B cell (primary cell): ENCODE results near the gene CENPB. TPM values are rescaled to one million over a fixed set of nuclear protein-coding genes. Genes with fewer than 3 reads are reported as not detected.

ENCODE experiments used
- ATAC-seq: fragments of 200-7000 bp; cut with Tn5 transposase; one replicate; pipeline ENCODE4 v1.10.0; 2021; ENCODE audit warnings: low read depth, mild to moderate bottlenecking, moderate number of reproducible peaks, moderate library complexity
- CTCF ChIA-PET: fragments of 350-600 bp; sonication (Branson Sonifier 250); formaldehyde crosslinking; loops from one replicate; lab custom pipeline; 2021; ENCODE audit warnings: antibody characterized with exemption, inconsistent platforms; lab: Charles Lee
- POLR2A ChIA-PET: fragments of 350-600 bp; sonication (Branson Sonifier 250); formaldehyde crosslinking; loops from one replicate; lab custom pipeline; 2021; ENCODE audit warnings: antibody characterized with exemption; lab: Charles Lee
- DNase-seq: peaks from one replicate; pipeline ENCODE4 v3.0.0; 2013
- H2AFZ ChIP-seq: 2 replicates; pipeline ENCODE4 v1.6.1; 2012; ENCODE audit warnings: mild to moderate bottlenecking, low read depth, low read length; ENCODE audit not compliant: insufficient read depth, poor library complexity, severe bottlenecking
- H3K27ac ChIP-seq, 2 donors: 1 replicate in 1 of 2; 2 replicates in 1 of 2; pipeline ENCODE4 v1.5.1; 2012 to 2013; ENCODE audit warnings: low read length in 2 of 2, mild to moderate bottlenecking in 2 of 2, moderate library complexity in 1 of 2
- H3K27me3 ChIP-seq, 4 experiments: fragments of 200-600 bp in 1 of 4; sonication (generic) in 1 of 4; replicated peaks in 1 of 4; 1 replicate in 2 of 4; 2 replicates in 2 of 4; pipeline versions ENCODE4 v1.6.1 to v1.7.0; 2013 to 2016; ENCODE audit warnings: low read length in 3 of 4, mild to moderate bottlenecking in 2 of 4, mixed read lengths in 1 of 4, moderate library complexity in 1 of 4; ENCODE audit not compliant: insufficient read depth in 4 of 4, control insufficient read depth in 3 of 4; ENCODE audit errors: control extremely low read depth in 1 of 4
- H3K36me3 ChIP-seq, 2 experiments: replicated peaks in 1 of 2; 1 replicate in 1 of 2; 2 replicates in 1 of 2; pipeline versions ENCODE4 v1.6.1 to v1.7.1; 2013; ENCODE audit warnings: low read length in 1 of 2; ENCODE audit not compliant: insufficient read depth in 2 of 2, control insufficient read depth in 1 of 2; ENCODE audit errors: control extremely low read depth in 1 of 2, extremely low read depth in 1 of 2
- H3K4me1 ChIP-seq, 2 donors: fragments of 200-600 bp in 1 of 2; sonication (generic) in 1 of 2; 1 replicate in 1 of 2; 2 replicates in 1 of 2; pipeline versions ENCODE4 v1.5.1 to v1.6.1; 2013 to 2017; ENCODE audit warnings: low read length in 2 of 2; ENCODE audit not compliant: control insufficient read depth in 2 of 2, insufficient read depth in 2 of 2
- H3K4me2 ChIP-seq: replicated peaks from 2 replicates; pipeline ENCODE3; 2012; ENCODE audit warnings: mild to moderate bottlenecking, low read depth, low read length; ENCODE audit not compliant: poor library complexity, severe bottlenecking
- H3K4me3 ChIP-seq, 5 experiments: fragments of 200-600 bp in 1 of 5; sonication (generic) in 1 of 5; 1 replicate in 3 of 5; 2 replicates in 2 of 5; pipeline versions ENCODE4 v1.5.1 to v1.7.0; 2011 to 2016; ENCODE audit warnings: low read length in 4 of 5, mild to moderate bottlenecking in 4 of 5, low read depth in 2 of 5, control low read depth in 1 of 5, moderate library complexity in 1 of 5; ENCODE audit not compliant: insufficient read depth in 1 of 5; ENCODE audit errors: control extremely low read depth in 1 of 5, extremely low read depth in 1 of 5
- H3K79me2 ChIP-seq: fragments of 200-600 bp; sonication (generic); one replicate; pipeline ENCODE4 v1.6.0; 2016; ENCODE audit warnings: low read length; ENCODE audit not compliant: control insufficient read depth, insufficient read depth
- H3K9ac ChIP-seq: fragments of 200-600 bp; sonication (generic); 2 replicates; pipeline ENCODE4 v1.6.1; 2017; ENCODE audit warnings: mild to moderate bottlenecking, low read length, moderate library complexity
- H3K9me3 ChIP-seq, 3 donors: one replicate each; pipeline versions ENCODE4 v1.6.1 to v1.7.1; 2013; ENCODE audit warnings: low read length in 2 of 3; ENCODE audit not compliant: control insufficient read depth in 2 of 3, insufficient read depth in 1 of 3; ENCODE audit errors: control extremely low read depth in 1 of 3
- H4K20me1 ChIP-seq: 2 replicates; pipeline ENCODE4 v1.6.0; 2012; ENCODE audit warnings: mild to moderate bottlenecking, low read length; ENCODE audit not compliant: insufficient read depth, control insufficient read depth, poor library complexity, severe bottlenecking
- H3K27ac Mint-ChIP-seq: one replicate; pipeline ENCODE4 v1.8.0; 2021; ENCODE audit warnings: mixed read lengths
- H3K27me3 Mint-ChIP-seq: one replicate; pipeline ENCODE4 v1.8.0; 2021; ENCODE audit warnings: mixed read lengths
- H3K4me1 Mint-ChIP-seq: one replicate; pipeline ENCODE4 v1.8.0; 2021; ENCODE audit warnings: mixed read lengths
- H3K4me3 Mint-ChIP-seq: one replicate; pipeline ENCODE4 v1.8.0; 2021; ENCODE audit warnings: mixed read lengths
- H3K9me3 Mint-ChIP-seq: one replicate; pipeline ENCODE4 v1.8.0; 2022; ENCODE audit warnings: mixed read lengths; ENCODE audit not compliant: insufficient read depth
- EZH2 ChIP-seq: IDR thresholded peaks from 2 replicates; pipeline ENCODE4 v1.6.1; 2012; ENCODE audit warnings: borderline replicate concordance, low read depth, mild to moderate bottlenecking, moderate library complexity, low read length; ENCODE audit not compliant: insufficient read depth, poor library complexity, severe bottlenecking
- WGBS: methylation state at CpG from one replicate; pipeline ENCODE4 v1.1.5; 2013; ENCODE audit warnings: missing lambda C conversion rate; ENCODE audit not compliant: insufficient coverage; 5-methylcytosine and 5-hydroxymethylcytosine counted together
- intact Hi-C: fragments of 100-400 bp; cut with micrococcal nuclease; formaldehyde crosslinking; loops from one replicate; pipeline ENCODE4 v1.10.0; 2022
- polyA plus RNA-seq: library from polyadenylated mRNA; depleted of rRNA; stranded (reverse); fragments of >200 nt; gene quantifications from 2 replicates; pipeline ENCODE4 v1.2.3, GENCODE V29; 2012
- total RNA-seq, 2 donors: library from RNA; stranded (reverse); fragments of 120-200 nt in 1 of 2; gene quantifications; 1 replicate in 1 of 2; 2 replicates in 1 of 2; pipeline versions ENCODE4 v1.2.3 to v1.2.4, GENCODE V29; 2013 to 2022
- TF ChIP-seq, protein P1 (sequence below): fragments of 200-600 bp; IDR thresholded peaks from one replicate; pipeline ENCODE4 v1.8.0; 2022; ENCODE audit warnings: antibody characterized with exemption, mild to moderate bottlenecking

Gene CENPB
- total and polyA plus RNA-seq, 2 donors (not counting 1 experiment from before 2014, with no cell fraction given) = 13.3 to 46.4 TPM

GRCh38 chr20:3757268-3757667, 29.3 kb downstream of the CENPB start:
- H4K20me1 ChIP-seq = no peaks in the 10 kb centered on the region
- peaks cover 14% of the 10 kb centered on the region for H3K4me1 Mint-ChIP-seq
- H3K4me2 ChIP-seq = no peak overlapping the region
- no peak for TF ChIP-seq EZH2
- TF ChIP-seq, protein P1, sequence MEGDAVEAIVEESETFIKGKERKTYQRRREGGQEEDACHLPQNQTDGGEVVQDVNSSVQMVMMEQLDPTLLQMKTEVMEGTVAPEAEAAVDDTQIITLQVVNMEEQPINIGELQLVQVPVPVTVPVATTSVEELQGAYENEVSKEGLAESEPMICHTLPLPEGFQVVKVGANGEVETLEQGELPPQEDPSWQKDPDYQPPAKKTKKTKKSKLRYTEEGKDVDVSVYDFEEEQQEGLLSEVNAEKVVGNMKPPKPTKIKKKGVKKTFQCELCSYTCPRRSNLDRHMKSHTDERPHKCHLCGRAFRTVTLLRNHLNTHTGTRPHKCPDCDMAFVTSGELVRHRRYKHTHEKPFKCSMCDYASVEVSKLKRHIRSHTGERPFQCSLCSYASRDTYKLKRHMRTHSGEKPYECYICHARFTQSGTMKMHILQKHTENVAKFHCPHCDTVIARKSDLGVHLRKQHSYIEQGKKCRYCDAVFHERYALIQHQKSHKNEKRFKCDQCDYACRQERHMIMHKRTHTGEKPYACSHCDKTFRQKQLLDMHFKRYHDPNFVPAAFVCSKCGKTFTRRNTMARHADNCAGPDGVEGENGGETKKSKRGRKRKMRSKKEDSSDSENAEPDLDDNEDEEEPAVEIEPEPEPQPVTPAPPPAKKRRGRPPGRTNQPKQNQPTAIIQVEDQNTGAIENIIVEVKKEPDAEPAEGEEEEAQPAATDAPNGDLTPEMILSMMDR = no peak
- no peaks in the 10 kb centered on the region for H3K27me3 Mint-ChIP-seq
- DNase-seq (no peak), ATAC-seq (no peak)
- peaks cover 0 to 4% (median 0%) of the 10 kb centered on the region in 3 donors for H3K9me3 ChIP-seq
- POLR2A ChIA-PET = no interaction called here
- no peak overlapping the region for H3K4me3 ChIP-seq
- H3K27me3 ChIP-seq = no peaks in the 10 kb centered on the region
- CTCF ChIA-PET = interaction anchor here (0.9 to 2.8 kb wide), 5 partner anchors 9 to 98 kb away, joined by 3 to 10 read pairs (median 5); partner anchors contain the start of gene ADISSP
- H3K9ac ChIP-seq = no peak overlapping the region
- H3K9me3 Mint-ChIP-seq = no peaks in the 10 kb centered on the region
- intact Hi-C loops = no loop called here
- no peak overlapping the region for H2AFZ ChIP-seq
- peaks cover 13% of the 10 kb centered on the region for H3K79me2 ChIP-seq
- peaks cover 10 to 12% of the 10 kb centered on the region in 2 donors for H3K4me1 ChIP-seq
- no peak overlapping the region for H3K27ac Mint-ChIP-seq
- no peak overlapping the region for H3K4me3 Mint-ChIP-seq
- peaks cover 0 to 8% of the 10 kb centered on the region in 2 experiments for H3K36me3 ChIP-seq
- WGBS = no CpG with 5 or more reads among the region's 2 CpGs
- H3K27ac ChIP-seq = no peak overlapping the region

GRCh38 chr20:3755814-3756480, 30.6 kb downstream of the CENPB start:
- DNase-seq (no peak), ATAC-seq (no peak)
- Histone ChIP-seq H3K27me3 (no peaks in the 10 kb centered on the region), H3K36me3 (peaks cover 0 to 5% of the 10 kb centered on the region in 2 experiments), H4K20me1 (no peaks in the 10 kb centered on the region), H3K27ac (no peak overlapping the region), H3K4me1 (peaks cover 5 to 11% of the 10 kb centered on the region in 2 donors), H3K4me3 (no peak overlapping the region), H3K79me2 (peaks cover 13% of the 10 kb centered on the region), H3K9ac (no peak overlapping the region), H2AFZ (no peak overlapping the region), H3K9me3 (no peaks in the 10 kb centered on the region), H3K4me2 (no peak overlapping the region)
- ChIA-PET POLR2A (no interaction called here), CTCF (interaction anchor here (0.6 to 3.9 kb wide), 4 partner anchors 11 to 280 kb away, joined by 3 to 47 read pairs (median 6); partner anchors contain the start of genes ADISSP and SPEF1)
- no peaks in the 10 kb centered on the region for H3K9me3 Mint-ChIP-seq
- TF ChIP-seq, protein P1 = no peak
- TF ChIP-seq EZH2 = no peak
- H3K4me3 Mint-ChIP-seq = no peak overlapping the region
- H3K4me1 Mint-ChIP-seq = peaks cover 13% of the 10 kb centered on the region
- WGBS = 87% methylated on average over 5 of the region's 5 CpGs
- intact Hi-C loops = no loop called here
- H3K27ac Mint-ChIP-seq = no peak overlapping the region
- H3K27me3 Mint-ChIP-seq = no peaks in the 10 kb centered on the region
